ENCODE measurements around the gene CEP250. TPM values are rescaled to one million over a fixed set of nuclear protein-coding genes. Genes with fewer than 3 reads are reported as not detected.

The CEP250 gene
- total RNA-seq, 1 experiment from 2014 or later = 42.3 TPM

DNA sequence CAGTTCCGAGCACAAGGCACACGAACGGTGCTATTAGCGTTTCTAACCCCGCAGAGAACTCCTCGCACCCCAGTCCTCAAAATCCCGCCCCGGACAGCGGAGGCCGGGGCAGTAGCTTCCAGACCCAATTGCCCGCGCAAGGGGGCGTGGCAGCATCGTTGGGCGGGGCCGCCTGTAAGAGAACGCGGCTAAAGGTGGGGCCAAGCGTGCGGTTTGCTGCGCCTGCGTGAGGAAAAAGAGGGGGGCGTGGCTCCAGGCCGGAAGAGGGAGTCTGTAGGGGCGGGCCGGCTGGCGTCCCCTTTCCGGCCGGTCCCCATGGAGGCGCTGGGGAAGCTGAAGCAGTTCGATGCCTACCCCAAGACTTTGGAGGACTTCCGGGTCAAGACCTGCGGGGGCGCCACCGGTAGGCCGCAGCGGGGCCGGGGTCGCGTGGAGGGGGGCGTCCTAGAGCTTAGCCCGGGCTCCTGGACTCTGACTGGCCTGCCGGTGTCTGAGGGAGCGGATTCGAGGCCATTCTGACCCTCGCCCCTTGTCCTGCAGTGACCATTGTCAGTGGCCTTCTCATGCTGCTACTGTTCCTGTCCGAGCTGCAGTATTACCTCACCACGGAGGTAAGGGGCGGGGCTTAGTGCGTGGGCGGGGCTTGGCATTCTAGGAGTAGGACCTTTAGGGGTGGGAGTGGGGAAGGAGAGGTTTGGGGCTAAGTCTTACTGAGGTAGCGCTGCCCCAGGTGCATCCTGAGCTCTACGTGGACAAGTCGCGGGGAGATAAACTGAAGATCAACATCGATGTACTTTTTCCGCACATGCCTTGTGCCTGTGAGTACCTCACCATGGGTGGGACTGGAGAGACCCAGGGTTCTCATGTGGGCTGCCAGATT lies 86.6 kb downstream of the CEP250 start, which contains the start of gene ERGIC3:
ERGIC3 (plus strand) TSS at position 296 of the 880 bp plus-strand sequence; CDS start at position 316, 20 bp downstream.
- RAD21 ChIA-PET (ENCODE audit: low non-redundant PET in 1 of 2, low total read pairs in 2 of 2, uncharacterized antibody in 2 of 2, unreplicated experiment in 2 of 2) = no interaction called here
- H2AFZ ChIP-seq (ENCODE audit: low read depth, low read length, poor library complexity, severe bottlenecking) = peak within 1 kb of the TSS; percentile 81
- no peak for TF ChIP-seq CBX3 (IDR thresholded peaks at IDR 0.05; ENCODE audit: low read depth)
- no peak for TF ChIP-seq RAD21 (IDR thresholded peaks at IDR 0.05; ENCODE audit: low read depth)
- no peak for TF ChIP-seq TCF7L2 (IDR thresholded peaks at IDR 0.05; ENCODE audit: borderline replicate concordance, extremely low read depth, insufficient read depth, insufficient read length)
- no peak for TF ChIP-seq JUND (IDR thresholded peaks at IDR 0.05)
- TF ChIP-seq, protein P1, sequence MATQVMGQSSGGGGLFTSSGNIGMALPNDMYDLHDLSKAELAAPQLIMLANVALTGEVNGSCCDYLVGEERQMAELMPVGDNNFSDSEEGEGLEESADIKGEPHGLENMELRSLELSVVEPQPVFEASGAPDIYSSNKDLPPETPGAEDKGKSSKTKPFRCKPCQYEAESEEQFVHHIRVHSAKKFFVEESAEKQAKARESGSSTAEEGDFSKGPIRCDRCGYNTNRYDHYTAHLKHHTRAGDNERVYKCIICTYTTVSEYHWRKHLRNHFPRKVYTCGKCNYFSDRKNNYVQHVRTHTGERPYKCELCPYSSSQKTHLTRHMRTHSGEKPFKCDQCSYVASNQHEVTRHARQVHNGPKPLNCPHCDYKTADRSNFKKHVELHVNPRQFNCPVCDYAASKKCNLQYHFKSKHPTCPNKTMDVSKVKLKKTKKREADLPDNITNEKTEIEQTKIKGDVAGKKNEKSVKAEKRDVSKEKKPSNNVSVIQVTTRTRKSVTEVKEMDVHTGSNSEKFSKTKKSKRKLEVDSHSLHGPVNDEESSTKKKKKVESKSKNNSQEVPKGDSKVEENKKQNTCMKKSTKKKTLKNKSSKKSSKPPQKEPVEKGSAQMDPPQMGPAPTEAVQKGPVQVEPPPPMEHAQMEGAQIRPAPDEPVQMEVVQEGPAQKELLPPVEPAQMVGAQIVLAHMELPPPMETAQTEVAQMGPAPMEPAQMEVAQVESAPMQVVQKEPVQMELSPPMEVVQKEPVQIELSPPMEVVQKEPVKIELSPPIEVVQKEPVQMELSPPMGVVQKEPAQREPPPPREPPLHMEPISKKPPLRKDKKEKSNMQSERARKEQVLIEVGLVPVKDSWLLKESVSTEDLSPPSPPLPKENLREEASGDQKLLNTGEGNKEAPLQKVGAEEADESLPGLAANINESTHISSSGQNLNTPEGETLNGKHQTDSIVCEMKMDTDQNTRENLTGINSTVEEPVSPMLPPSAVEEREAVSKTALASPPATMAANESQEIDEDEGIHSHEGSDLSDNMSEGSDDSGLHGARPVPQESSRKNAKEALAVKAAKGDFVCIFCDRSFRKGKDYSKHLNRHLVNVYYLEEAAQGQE (IDR thresholded peaks at IDR 0.05; ENCODE audit: low read depth) = no peak
- no peak for TF ChIP-seq YY1 (IDR thresholded peaks at IDR 0.05; ENCODE audit: extremely low read depth, insufficient replicate concordance, low read depth, low read length)
- TF ChIP-seq ELF1 (IDR thresholded peaks at IDR 0.05; ENCODE audit: borderline replicate concordance, low read depth) = peak; percentile 61
- TF ChIP-seq EGR1 (IDR thresholded peaks at IDR 0.05; ENCODE audit: low read depth) = peak; percentile 81
- TF ChIP-seq, protein P2, sequence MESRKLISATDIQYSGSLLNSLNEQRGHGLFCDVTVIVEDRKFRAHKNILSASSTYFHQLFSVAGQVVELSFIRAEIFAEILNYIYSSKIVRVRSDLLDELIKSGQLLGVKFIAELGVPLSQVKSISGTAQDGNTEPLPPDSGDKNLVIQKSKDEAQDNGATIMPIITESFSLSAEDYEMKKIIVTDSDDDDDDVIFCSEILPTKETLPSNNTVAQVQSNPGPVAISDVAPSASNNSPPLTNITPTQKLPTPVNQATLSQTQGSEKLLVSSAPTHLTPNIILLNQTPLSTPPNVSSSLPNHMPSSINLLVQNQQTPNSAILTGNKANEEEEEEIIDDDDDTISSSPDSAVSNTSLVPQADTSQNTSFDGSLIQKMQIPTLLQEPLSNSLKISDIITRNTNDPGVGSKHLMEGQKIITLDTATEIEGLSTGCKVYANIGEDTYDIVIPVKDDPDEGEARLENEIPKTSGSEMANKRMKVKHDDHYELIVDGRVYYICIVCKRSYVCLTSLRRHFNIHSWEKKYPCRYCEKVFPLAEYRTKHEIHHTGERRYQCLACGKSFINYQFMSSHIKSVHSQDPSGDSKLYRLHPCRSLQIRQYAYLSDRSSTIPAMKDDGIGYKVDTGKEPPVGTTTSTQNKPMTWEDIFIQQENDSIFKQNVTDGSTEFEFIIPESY (IDR thresholded peaks at IDR 0.05; ENCODE audit: extremely low read depth, insufficient replicate concordance, low read length) = no peak
- TF ChIP-seq, protein P3, sequence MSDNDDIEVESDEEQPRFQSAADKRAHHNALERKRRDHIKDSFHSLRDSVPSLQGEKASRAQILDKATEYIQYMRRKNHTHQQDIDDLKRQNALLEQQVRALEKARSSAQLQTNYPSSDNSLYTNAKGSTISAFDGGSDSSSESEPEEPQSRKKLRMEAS (IDR thresholded peaks at IDR 0.05) = peak; percentile 87
- no peak for TF ChIP-seq CEBPB (IDR thresholded peaks at IDR 0.05; ENCODE audit: low read depth)
- TF ChIP-seq, protein P4, sequence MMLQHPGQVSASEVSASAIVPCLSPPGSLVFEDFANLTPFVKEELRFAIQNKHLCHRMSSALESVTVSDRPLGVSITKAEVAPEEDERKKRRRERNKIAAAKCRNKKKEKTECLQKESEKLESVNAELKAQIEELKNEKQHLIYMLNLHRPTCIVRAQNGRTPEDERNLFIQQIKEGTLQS (IDR thresholded peaks at IDR 0.05) = no peak
- TF ChIP-seq EZH2phosphoT487 (IDR thresholded peaks at IDR 0.05; ENCODE audit: borderline replicate concordance) = no peak
- no peak for TF ChIP-seq ZNF274 (IDR thresholded peaks at IDR 0.05; ENCODE audit: low read depth, low read length)
- TF ChIP-seq SIN3A (IDR thresholded peaks at IDR 0.05; ENCODE audit: low read depth) = no peak
- peak; percentile 81 for TF ChIP-seq POLR2A (IDR thresholded peaks at IDR 0.05; ENCODE audit: borderline replicate concordance, extremely low read depth, insufficient read depth, insufficient read length)
- TF ChIP-seq, protein P5, sequence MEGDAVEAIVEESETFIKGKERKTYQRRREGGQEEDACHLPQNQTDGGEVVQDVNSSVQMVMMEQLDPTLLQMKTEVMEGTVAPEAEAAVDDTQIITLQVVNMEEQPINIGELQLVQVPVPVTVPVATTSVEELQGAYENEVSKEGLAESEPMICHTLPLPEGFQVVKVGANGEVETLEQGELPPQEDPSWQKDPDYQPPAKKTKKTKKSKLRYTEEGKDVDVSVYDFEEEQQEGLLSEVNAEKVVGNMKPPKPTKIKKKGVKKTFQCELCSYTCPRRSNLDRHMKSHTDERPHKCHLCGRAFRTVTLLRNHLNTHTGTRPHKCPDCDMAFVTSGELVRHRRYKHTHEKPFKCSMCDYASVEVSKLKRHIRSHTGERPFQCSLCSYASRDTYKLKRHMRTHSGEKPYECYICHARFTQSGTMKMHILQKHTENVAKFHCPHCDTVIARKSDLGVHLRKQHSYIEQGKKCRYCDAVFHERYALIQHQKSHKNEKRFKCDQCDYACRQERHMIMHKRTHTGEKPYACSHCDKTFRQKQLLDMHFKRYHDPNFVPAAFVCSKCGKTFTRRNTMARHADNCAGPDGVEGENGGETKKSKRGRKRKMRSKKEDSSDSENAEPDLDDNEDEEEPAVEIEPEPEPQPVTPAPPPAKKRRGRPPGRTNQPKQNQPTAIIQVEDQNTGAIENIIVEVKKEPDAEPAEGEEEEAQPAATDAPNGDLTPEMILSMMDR (IDR thresholded peaks at IDR 0.05 in 2 of 3, conservative IDR thresholded peaks at IDR 0.05 in 1 of 3; ENCODE audit: borderline replicate concordance in 1 of 3, insufficient read depth in 1 of 3, low read depth in 2 of 3, low read length in 2 of 3) = no peak

More for the DNA sequence above, 86.6 kb downstream of the CEP250 start, which contains the start of gene ERGIC3:
- Histone ChIP-seq H3K4me2 (ENCODE audit: low read length) (peak within 1 kb of the TSS; percentile 96), H3K9me3 (ENCODE audit: control insufficient read depth in 1 of 2, insufficient read depth in 1 of 2, low read depth in 1 of 2, low read length in 2 of 2) (no peaks in the 10 kb centered on the region), H3K9me2 (ENCODE audit: insufficient read depth) (no peaks in the 10 kb centered on the region), H3K4me1 (ENCODE audit: control insufficient read depth in 1 of 2, insufficient read depth in 2 of 2, low read length in 2 of 2) (peaks cover 9 to 26% of the 10 kb centered on the region in 2 experiments), H3K79me2 (ENCODE audit: insufficient read depth, low read length) (peaks cover 10% of the 10 kb centered on the region), H3K36me3 (ENCODE audit: control insufficient read depth in 1 of 2, insufficient read depth in 2 of 2, low read length in 2 of 2) (peaks cover 2 to 8% of the 10 kb centered on the region in 2 experiments; a peak in 3 of 4 replicates), H3K4me3 (replicated peaks in 1 of 2; ENCODE audit: low read depth in 1 of 2, low read length in 2 of 2) (peak within 1 kb of the TSS; percentile 94), H3K9ac (ENCODE audit: low read length) (peak within 1 kb of the TSS; percentile 85), H3K27ac (ENCODE audit: low read depth, low read length) (peak within 1 kb of the TSS; percentile 85), H3K27me3 (ENCODE audit: insufficient read depth, low read length) (no peaks in the 10 kb centered on the region), H4K20me1 (ENCODE audit: insufficient read depth) (no peaks in the 10 kb centered on the region)
- ChIA-PET CTCF (interaction anchor here (0.6 to 1.2 kb wide), 4 partner anchors 77 to 546 kb away, joined by 3 to 6 read pairs (median 4); no protein-coding TSS in a partner anchor), POLR2A (interaction anchor here (0.6 to 1.6 kb wide), 4 partner anchors 11 to 412 kb away, joined by 3 to 5 read pairs (median 4); partner anchors contain the start of genes RBM39 and SCAND1)
- ATAC-seq = peak; percentile 96
- intact Hi-C loops (cut with micrococcal nuclease) = loop anchor here (5.0 kb wide), 1 partner anchor 75 kb away; the partner anchor contains the start of gene SPAG4
- DNase-seq (ENCODE audit: low read depth, low spot score) = peak; percentile 86
- TSS peak; percentile 63 for BruUV-seq (replicated peaks)

All from HCT116 (cell line).